NCI-H345 (cell line): Measurements from ENCODE around the gene OPRM1.
A peak's percentile ranks its signal among the peaks of the same experiment; 100 is the strongest.

Experiments
- DNase-seq: peaks from one replicate; lab custom pipeline; 2025; lab: John Stamatoyannopoulos, UW

Gene OPRM1

DNA sequence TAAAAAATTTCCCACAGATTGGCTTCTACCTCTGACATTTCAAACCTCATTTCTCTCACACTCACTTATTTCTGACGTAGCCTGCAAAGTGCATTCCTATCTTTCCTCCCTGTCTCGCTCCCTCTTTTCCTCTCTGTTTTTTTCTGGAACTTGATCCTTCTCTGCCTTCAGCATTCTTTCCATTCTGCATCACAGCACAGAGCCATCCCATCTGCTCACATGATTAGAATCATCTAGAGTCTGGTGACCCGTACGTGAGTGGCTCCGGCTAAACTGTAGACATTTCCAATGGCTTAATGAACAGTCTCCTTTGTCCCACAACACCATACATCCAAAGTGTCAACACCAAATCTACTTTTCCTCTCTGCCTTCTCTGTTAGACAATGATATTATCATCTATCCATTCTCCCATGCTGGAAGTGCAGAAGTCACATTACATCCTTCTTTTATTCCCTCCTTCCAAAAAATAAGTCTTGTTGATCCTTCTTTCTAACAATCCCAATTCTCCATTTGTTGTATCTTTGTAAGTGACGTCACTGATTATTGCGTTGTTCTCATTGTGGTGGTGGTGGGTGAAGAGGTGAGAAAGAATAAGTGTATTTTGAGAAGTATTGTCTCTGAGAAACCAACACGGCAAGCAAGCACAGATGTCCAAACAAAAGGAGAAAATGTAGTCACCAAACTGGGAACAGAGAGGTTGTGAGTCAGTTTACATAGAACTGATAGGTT, 41.6 kb downstream of the OPRM1 start:
- no peak for DNase-seq

GRCh38 chr6:154086510-154086909, 47.5 kb downstream of the OPRM1 start:
- no peak for DNase-seq

DNA sequence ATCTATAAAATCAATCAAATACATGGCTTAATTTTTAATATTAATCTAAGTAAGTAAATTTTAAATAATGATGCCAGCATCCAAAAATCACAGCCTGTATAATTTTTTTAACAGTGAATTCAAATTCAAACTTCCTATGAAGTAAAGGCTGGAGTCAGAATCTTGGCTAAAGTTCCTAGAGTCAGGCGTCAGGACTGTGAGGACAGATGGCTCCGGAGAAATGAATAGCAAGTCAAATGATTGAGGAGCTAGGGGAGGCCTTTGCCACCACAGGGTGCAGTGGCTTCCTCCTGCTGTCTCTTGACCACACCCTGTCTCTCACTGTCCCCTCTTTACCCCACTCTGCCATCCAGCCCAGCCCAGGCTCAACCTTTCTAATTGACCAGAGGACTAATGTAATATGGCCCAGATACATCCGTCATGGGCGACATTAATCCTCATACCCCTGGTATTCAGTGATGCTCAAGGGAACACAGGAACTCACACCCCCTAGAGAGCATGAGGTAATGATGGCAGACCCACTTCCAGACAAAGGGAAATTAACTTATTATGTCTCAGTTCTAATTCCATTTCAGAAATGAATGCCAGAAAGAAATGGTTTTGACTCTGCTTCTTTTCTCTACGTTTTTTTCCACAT, 53.4 kb downstream of the OPRM1 start:
- no peak for DNase-seq

- DNase-seq, result no peak
Measured at GRCh38 chr6:154093231-154094044, 54.4 kb downstream of the OPRM1 start.

DNA sequence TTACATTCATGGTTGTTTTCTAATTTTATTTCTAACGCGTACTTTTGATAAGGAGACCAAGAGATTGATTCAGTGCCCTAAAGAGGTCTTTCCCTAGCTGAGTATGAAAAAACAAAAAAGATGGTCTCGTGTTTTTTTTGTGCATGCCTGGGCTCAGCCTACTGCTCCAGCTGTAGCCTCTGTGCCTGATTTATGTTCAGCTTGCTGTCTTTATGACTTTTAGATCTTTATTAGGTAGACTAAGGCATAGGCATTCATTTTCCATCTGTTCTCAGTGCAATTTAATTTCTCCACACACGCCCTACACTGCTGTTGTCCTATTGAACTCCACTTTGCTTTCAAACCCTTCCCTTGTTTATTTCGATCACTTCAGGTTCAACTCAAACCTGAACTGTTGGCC, 56.5 kb downstream of the OPRM1 start:
- DNase-seq, result no peak

- DNase-seq, result no peak
Measured at GRCh38 chr6:154096316-154096715, 57.3 kb downstream of the OPRM1 start.

DNA sequence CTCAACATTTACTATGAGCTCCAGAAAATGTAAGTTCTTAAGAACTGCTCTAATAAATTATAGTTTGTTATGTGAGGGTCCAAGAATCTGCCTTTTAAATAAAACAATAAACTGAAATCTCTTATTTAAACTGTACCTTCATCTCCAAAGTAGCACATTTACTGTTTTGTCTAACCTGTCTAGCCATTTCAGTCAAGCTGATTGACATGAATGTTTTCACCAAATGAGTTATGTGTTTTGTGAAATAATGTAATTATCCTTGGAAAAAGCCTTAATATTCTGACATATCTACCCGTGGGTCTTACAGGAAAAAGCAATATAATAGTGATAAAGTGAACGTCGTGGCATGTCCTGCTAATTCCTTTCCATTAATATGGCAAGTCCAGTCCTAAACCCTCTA, 57.8 kb downstream of the OPRM1 start:
- no peak for DNase-seq

- no peak for DNase-seq
Measured at GRCh38 chr6:154099211-154099610, 60.2 kb downstream of the OPRM1 start.

GRCh38 chr6:154106251-154106650, 67.2 kb downstream of the OPRM1 start:
- no peak for DNase-seq

DNA sequence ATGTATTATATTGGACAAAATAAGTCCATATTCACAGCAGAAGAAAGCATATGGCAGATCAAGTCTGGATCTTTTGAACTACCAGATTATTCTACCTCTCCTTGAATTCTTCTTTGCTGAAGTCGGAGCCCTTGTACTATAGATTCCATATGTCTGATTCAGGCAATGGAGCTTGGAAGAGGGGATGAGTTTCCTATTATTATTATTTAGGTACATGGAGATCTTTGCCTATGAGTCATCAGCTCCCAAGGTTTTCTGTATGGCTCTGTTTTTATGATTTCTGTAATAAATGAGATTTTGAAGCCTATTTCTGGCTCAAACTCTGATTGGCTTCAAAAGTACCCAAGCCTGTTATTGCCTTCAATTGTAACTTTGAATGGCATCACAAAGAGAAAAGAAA, 72.0 kb downstream of the OPRM1 start:
- no peak for DNase-seq

DNA sequence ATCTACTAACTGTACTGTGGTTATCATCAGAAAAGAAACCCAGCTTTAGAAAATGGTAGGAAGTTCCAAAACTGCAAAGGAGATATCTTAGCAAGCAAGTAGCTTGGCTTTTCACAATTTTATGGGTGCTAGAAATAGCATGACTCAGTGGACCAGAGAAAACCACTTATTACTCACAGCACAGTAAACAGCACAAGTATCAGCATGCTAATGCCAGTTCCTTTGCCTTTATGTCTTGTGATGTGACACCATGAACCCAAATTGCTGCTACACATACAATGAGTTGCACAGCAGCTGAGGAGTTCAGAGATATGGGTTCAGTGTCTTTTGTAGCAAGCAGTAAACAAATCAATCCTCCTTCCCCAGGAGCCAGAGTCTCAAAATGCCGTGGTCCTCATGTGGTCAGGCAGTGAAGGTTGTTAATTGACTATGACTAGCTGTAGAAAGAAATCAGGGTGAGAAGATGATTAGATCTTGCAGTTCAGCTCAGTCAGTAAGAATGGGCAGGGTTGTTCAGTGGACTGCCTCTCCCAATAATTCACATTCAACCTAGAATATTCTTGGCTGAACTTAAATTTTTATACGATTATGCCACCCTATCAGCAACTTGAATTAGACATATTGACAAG, 73.3 kb downstream of the OPRM1 start:
- DNase-seq, result no peak

DNA sequence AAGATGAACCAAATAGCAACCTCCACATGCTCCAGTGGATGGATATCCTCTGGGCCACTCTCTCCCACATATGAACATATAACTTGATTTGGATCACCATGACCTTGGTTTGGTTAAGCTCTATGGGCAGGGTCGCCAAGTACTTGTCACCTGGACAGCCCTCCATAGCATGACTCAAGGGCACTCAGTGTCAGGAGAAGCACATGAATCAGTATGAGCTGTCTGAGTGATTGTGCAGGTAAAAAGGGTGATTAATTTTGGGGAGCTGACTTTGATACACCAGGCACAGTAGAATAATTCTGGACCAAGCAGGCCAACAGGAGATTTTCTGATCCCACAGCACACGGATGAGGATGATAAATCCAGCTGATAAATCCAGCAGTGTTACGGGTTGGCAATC, 74.4 kb downstream of the OPRM1 start:
- DNase-seq, result no peak

- no peak for DNase-seq
Measured at GRCh38 chr6:154117485-154117884, 78.4 kb downstream of the OPRM1 start.

- no peak for DNase-seq
Measured at GRCh38 chr6:154122195-154122925, 83.3 kb downstream of the OPRM1 start.

DNA sequence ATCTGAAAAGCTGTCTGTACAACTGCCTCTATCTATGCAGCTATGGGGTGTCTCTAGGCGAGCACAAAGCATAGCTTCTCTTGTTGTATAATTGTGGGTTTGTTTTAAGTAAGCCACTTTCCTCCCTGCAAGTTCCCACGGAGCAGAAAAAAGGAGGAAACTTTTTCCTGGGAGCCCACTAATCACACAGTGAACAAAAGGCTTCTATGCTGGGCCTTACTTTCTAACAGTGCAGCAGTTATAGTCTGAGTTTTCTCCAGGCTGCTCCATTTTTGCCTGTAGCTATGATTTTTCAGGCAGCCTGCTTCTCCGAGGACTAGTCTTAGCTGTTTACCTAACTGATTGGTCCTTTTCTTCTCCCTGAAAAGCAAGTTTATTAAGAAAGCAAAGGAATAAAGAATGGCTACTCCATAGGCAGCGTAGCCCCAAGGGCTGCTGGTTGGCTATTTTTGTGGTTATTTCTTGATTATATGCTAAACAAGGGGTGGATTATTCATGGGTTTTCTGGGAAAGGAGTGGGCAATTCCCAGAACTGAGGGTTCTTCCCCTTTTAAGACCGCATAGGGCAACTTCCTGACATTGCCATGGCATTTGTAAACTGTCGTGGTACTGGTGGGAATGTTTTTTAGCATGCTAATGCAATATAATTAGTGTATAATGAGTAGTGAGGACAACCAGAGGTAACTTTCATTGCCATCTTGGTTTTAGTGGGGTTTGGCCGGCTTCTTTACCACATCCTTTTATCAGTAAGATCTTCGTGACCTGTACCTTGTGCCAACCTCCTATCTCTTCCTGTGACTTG, 84.3 kb downstream of the OPRM1 start:
- no peak for DNase-seq

GRCh38 chr6:154125421-154125820, 86.4 kb downstream of the OPRM1 start:
- no peak for DNase-seq

GRCh38 chr6:154127657-154128056, 88.6 kb downstream of the OPRM1 start:
- DNase-seq, result peak; percentile 69

DNA sequence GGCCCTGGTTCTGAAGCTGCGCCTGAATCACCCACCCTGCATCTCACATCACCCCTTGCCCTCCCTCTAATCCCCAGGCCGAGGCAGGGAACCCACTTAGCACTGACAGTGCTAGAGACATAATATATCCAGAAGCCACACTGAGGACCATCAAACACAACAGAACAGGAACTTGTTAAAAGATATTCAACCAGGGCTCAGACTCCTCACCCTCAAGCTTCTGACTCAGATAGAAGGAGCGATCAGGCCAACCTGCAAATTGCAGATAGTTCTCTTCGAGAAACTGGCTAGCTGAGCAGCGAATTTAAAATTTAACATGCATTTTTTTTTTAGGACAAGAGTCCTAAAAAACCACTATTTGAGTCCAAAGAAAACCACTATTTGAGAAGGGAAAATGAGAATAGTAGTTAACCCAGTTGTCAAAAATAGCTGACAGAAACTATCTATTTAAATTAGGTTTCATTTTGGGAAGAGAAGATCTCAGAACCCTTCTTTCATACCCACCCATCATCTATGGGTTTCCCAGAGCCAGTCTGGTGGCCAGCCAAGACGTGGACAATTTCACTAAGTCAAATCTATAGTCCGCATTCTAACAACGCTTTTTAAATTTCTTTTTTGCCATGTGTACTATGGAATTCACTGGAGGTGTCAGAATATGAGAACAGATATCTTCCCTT, 95.6 kb downstream of the OPRM1 start:
- DNase-seq, result no peak

DNA sequence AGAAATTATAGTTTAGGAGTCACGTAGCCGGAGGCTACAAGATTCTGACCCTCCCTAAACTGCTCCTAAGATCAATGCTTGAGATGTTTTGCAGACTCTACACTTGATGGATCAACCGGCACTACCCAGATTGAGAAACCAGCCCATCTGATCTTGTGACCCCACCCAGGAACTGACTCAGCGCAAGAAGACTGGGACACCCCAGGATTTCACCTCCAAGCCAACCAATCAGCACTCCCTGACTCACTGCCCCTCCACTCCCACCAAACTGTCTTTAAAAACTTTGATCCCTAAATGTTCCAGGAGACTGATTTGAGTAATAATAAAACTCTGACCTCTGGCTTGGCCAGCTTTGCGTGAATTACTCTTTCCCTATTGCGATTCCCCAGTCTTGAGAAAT, 99.8 kb downstream of the OPRM1 start:
- DNase-seq, result no peak

DNA sequence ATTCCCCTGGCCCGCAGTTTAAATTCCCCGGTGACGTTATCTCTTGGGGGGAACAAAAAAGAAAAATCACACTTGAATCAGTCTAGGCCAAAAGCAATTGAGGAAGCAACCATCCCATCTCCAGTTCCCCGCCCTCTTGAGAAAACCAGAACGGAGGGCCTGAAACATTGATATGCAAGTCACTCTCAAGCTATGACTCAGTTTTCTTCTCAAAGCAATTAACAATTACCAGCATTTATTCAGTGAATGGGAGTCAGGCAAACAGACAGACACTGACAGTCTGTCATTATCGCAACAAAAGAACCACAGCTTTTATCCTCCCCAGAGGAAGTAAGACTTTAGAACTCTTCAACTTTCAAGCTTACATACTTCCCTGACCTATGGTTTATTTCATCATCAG, 100.9 kb downstream of the OPRM1 start:
- DNase-seq, result no peak

GRCh38 chr6:154140743-154141142, 101.7 kb downstream of the OPRM1 start:
- no peak for DNase-seq
